ENCODE measurements around the gene NTN3. TPM values are rescaled to one million over a fixed set of nuclear protein-coding genes. Genes with fewer than 3 reads are reported as not detected.

NTN3 gene
- total RNA-seq, 1 experiment from 2014 or later, result not detected

DNA sequence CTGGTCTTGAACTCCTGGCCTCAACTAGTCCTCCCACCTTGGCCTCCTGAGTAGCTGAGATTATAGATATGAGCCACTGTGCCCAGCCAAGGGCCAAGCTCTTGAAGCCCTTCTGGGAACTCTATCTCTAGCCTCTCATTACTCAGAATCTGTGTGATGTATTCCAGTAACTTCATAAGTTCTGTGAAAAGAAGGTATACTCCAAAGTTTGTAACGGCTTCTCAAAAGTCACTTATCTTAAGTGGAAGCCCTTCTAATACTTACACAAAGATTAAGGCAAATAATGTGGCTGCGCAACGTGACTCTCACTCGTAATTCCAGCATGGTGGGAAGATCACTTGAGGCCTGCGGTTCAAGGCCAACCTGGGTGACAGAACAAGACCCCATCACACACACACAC, 23.5 kb downstream of the NTN3 start:
- TF ChIP-seq, protein P1, sequence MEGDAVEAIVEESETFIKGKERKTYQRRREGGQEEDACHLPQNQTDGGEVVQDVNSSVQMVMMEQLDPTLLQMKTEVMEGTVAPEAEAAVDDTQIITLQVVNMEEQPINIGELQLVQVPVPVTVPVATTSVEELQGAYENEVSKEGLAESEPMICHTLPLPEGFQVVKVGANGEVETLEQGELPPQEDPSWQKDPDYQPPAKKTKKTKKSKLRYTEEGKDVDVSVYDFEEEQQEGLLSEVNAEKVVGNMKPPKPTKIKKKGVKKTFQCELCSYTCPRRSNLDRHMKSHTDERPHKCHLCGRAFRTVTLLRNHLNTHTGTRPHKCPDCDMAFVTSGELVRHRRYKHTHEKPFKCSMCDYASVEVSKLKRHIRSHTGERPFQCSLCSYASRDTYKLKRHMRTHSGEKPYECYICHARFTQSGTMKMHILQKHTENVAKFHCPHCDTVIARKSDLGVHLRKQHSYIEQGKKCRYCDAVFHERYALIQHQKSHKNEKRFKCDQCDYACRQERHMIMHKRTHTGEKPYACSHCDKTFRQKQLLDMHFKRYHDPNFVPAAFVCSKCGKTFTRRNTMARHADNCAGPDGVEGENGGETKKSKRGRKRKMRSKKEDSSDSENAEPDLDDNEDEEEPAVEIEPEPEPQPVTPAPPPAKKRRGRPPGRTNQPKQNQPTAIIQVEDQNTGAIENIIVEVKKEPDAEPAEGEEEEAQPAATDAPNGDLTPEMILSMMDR (IDR thresholded peaks at IDR 0.05; ENCODE audit: unreplicated experiment), result no peak
- Mint-ChIP-seq H3K36me3 (ENCODE audit: insufficient read depth, unreplicated experiment) (no peaks in the 10 kb centered on the region), H3K4me1 (ENCODE audit: low read depth, unreplicated experiment) (no peaks in the 10 kb centered on the region), H3K4me3 (ENCODE audit: low read depth, unreplicated experiment) (no peak overlapping the region), H3K27me3 (ENCODE audit: unreplicated experiment) (no peaks in the 10 kb centered on the region), H3K27ac (ENCODE audit: unreplicated experiment) (no peak overlapping the region), H3K9me3 (ENCODE audit: low read depth, unreplicated experiment) (no peaks in the 10 kb centered on the region)
- intact Hi-C loops (cut with micrococcal nuclease; ENCODE audit: unreplicated experiment), result no loop called here
- no TSS peak for BruUV-seq (replicated peaks)
- CTCF ChIA-PET, result interaction anchor here (0.7 kb wide), 1 partner anchor 109 kb away, joined by 3 read pairs; no protein-coding TSS in a partner anchor
- DNase-seq, result no peak

DNA sequence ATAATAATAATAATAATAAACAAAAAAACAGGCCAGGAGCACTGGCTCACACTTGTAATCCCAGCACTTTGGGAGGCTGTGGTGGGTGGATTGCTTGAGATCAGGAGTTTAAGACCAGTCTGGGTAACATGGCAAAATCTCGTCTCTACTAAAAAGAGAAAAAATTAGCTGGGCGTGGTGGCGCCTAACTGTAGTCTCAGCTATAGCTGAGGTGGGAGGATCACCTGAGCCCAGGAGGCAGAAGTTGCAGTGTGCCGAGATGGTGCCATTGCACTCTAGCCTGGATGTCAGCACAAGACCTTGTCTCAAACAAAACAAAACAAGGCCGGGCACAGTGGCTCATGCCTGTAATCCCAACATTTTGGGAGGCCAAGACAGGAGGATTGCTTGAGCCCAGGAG, 23.9 kb downstream of the NTN3 start:
- H3K4me3 Mint-ChIP-seq (ENCODE audit: low read depth, unreplicated experiment), result no peak overlapping the region
- no peak overlapping the region for H3K27ac Mint-ChIP-seq (ENCODE audit: unreplicated experiment)
- intact Hi-C loops (cut with micrococcal nuclease; ENCODE audit: unreplicated experiment), result no loop called here
- BruUV-seq (replicated peaks), result no TSS peak
- H3K27me3 Mint-ChIP-seq (ENCODE audit: unreplicated experiment), result no peaks in the 10 kb centered on the region
- CTCF ChIA-PET, result interaction anchor here (0.7 kb wide), 1 partner anchor 109 kb away, joined by 3 read pairs; no protein-coding TSS in a partner anchor
- H3K4me1 Mint-ChIP-seq (ENCODE audit: low read depth, unreplicated experiment), result no peaks in the 10 kb centered on the region
- DNase-seq, result no peak
- H3K9me3 Mint-ChIP-seq (ENCODE audit: low read depth, unreplicated experiment), result no peaks in the 10 kb centered on the region
- TF ChIP-seq, protein P1 (IDR thresholded peaks at IDR 0.05; ENCODE audit: unreplicated experiment), result no peak
- H3K36me3 Mint-ChIP-seq (ENCODE audit: insufficient read depth, unreplicated experiment), result no peaks in the 10 kb centered on the region

DNA sequence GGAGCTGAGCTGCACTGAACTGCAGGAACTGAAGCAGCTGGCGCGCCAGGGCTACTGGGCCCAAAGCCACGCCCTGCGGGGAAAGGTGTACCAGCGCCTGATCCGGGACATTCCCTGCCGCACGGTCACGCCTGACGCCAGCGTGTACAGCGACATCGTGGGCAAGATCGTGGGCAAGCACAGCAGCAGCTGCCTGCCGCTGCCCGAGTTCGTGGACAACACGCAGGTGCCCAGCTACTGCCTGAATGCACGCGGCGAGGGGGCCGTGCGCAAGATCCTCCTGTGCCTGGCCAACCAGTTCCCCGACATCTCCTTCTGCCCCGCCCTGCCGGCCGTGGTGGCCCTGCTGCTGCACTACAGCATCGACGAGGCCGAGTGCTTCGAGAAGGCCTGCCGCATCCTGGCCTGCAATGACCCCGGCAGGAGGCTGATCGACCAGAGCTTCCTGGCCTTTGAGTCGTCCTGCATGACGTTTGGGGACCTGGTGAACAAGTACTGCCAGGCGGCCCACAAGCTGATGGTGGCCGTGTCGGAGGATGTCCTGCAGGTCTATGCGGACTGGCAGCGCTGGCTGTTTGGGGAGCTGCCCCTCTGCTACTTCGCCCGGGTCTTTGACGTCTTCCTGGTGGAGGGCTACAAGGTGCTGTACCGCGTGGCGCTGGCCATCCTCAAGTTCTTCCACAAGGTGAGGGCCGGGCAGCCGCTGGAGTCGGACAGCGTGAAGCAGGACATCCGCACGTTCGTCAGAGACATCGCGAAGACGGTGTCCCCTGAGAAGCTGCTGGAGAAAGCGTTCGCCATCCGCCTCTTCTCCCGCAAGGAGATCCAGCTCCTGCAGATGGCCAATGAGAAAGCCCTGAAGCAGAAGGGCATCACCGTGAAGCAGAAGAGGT, 25.4 kb downstream of the NTN3 start:
- no peak for DNase-seq
- Mint-ChIP-seq H3K27me3 (ENCODE audit: unreplicated experiment) (no peaks in the 10 kb centered on the region), H3K4me3 (ENCODE audit: low read depth, unreplicated experiment) (no peak overlapping the region), H3K4me1 (ENCODE audit: low read depth, unreplicated experiment) (no peaks in the 10 kb centered on the region), H3K27ac (ENCODE audit: unreplicated experiment) (no peak overlapping the region), H3K36me3 (ENCODE audit: insufficient read depth, unreplicated experiment) (no peaks in the 10 kb centered on the region), H3K9me3 (ENCODE audit: low read depth, unreplicated experiment) (no peaks in the 10 kb centered on the region)
- CTCF ChIA-PET, result no interaction called here
- BruUV-seq (replicated peaks), result no TSS peak
- intact Hi-C loops (cut with micrococcal nuclease; ENCODE audit: unreplicated experiment), result no loop called here
- TF ChIP-seq, protein P1 (IDR thresholded peaks at IDR 0.05; ENCODE audit: unreplicated experiment), result no peak

DNA sequence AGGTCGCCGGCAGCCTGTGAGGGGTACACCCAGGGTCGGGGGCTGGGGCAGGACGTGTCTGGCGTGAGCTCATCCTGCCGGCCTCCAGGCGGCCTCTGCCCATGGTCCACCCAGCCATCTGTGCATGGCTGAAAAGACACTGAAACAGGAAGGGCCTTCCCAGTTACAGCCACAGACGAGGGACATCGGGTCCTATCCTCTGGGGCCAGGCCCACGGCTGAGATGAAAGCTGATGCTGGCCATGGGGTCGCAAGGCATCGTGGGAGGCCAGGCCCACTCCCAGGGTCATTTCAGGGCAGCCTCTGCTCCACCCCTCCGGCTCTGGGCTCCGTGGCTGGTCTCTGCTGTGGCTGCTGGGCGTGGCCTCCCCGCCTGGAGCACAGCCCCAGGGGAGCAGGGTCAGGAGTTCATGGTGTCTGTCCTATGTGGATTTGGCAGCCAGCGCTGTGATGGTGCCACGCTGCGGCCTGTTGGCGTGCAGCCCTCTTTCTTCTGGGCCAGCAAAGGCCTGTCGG, 26.1 kb downstream of the NTN3 start:
- CTCF ChIA-PET, result no interaction called here
- Mint-ChIP-seq H3K9me3 (ENCODE audit: low read depth, unreplicated experiment) (no peaks in the 10 kb centered on the region), H3K4me1 (ENCODE audit: low read depth, unreplicated experiment) (no peaks in the 10 kb centered on the region), H3K36me3 (ENCODE audit: insufficient read depth, unreplicated experiment) (peaks cover 5% of the 10 kb centered on the region), H3K27ac (ENCODE audit: unreplicated experiment) (no peak overlapping the region), H3K27me3 (ENCODE audit: unreplicated experiment) (no peaks in the 10 kb centered on the region), H3K4me3 (ENCODE audit: low read depth, unreplicated experiment) (no peak overlapping the region)
- TF ChIP-seq, protein P1 (IDR thresholded peaks at IDR 0.05; ENCODE audit: unreplicated experiment), result no peak
- intact Hi-C loops (cut with micrococcal nuclease; ENCODE audit: unreplicated experiment), result no loop called here
- BruUV-seq (replicated peaks), result no TSS peak
- DNase-seq, result no peak
